ENCODE measurements around the gene DDX60.

DNA sequence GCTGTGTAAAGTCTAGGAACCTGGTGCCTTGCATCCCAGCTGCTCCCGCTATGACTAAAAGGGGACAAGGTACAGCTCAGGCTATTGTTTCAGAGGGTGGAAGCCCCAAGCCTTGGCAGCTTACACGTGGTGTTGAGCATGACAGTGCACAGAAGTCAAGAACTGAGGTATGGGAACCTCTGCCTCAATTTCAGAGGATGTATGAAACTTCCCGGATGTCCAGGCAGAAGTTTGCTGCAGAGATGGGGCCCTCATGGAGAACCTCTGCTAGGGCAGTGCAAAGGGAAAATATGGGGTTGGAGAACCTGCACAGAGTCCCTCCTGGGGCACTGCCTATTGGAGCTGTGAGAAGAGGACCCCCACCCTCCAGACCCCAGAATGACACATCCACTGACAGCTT is 76.6 kb downstream of the DDX60 start:
- TF ChIP-seq, protein P1, sequence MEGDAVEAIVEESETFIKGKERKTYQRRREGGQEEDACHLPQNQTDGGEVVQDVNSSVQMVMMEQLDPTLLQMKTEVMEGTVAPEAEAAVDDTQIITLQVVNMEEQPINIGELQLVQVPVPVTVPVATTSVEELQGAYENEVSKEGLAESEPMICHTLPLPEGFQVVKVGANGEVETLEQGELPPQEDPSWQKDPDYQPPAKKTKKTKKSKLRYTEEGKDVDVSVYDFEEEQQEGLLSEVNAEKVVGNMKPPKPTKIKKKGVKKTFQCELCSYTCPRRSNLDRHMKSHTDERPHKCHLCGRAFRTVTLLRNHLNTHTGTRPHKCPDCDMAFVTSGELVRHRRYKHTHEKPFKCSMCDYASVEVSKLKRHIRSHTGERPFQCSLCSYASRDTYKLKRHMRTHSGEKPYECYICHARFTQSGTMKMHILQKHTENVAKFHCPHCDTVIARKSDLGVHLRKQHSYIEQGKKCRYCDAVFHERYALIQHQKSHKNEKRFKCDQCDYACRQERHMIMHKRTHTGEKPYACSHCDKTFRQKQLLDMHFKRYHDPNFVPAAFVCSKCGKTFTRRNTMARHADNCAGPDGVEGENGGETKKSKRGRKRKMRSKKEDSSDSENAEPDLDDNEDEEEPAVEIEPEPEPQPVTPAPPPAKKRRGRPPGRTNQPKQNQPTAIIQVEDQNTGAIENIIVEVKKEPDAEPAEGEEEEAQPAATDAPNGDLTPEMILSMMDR (conservative IDR thresholded peaks at IDR 0.05; ENCODE audit: low read length), result no peak
- TF ChIP-seq EZH2phosphoT487 (IDR thresholded peaks at IDR 0.05; ENCODE audit: borderline replicate concordance, low read depth, low read length), result no peak
